G401 (cell line): ENCODE data around the gene TMEM207. TPM values are rescaled to one million over a fixed set of nuclear protein-coding genes. Genes with fewer than 3 reads are reported as not detected.
"Not testable (repeated sequence)": the region's sequence is repeated elsewhere in the genome, so short reads cannot be mapped to it uniquely, and the experiment has no call there.

Experiments used
- DNase-seq: peaks from one replicate; pipeline ENCODE4 v3.0.0-alpha.2; 2015; ENCODE audit warnings: low spot score
- in situ Hi-C: cut with HindIII; loops from 2 replicates; pipeline ENCODE4 v1.10.0; 2016; ENCODE audit warnings: low sequenced_read_pairs, mixed read lengths
- total RNA-seq: library from RNA; depleted of rRNA; stranded (reverse); fragments of >200 nt; shearing (Covaris generic); gene quantifications from 2 replicates; pipeline ENCODE4 v1.2.3, GENCODE V29; 2014; rRNA removed

The TMEM207 gene
- total RNA-seq = not detected in 2 replicates

GRCh38 chr3:190449801-190450200 is at the start of gene TMEM207:
Gene TMEM207, minus strand, starts transcription at chr3:190449901. Its CDS starts 92 bp downstream, at chr3:190449809.
- no peak for DNase-seq
- in situ Hi-C loops = no loop called here

GRCh38 chr3:190499122-190499521 is 49.4 kb upstream of the TMEM207 start:
- DNase-seq = no peak
- in situ Hi-C loops = no loop called here

- no peak for DNase-seq
- in situ Hi-C loops = no loop called here
Measured at GRCh38 chr3:190498293-190498692, 48.6 kb upstream of the TMEM207 start.

- no peak for DNase-seq
- in situ Hi-C loops = no loop called here
Measured at GRCh38 chr3:190497811-190498210, 48.1 kb upstream of the TMEM207 start.

- no peak for DNase-seq
- in situ Hi-C loops = no loop called here
Measured at GRCh38 chr3:190496859-190497258, 47.2 kb upstream of the TMEM207 start.

GRCh38 chr3:190495796-190496195 is 46.1 kb upstream of the TMEM207 start:
- in situ Hi-C loops = no loop called here
- DNase-seq = no peak

GRCh38 chr3:190495354-190495753 is 45.7 kb upstream of the TMEM207 start:
- in situ Hi-C loops = no loop called here
- no peak for DNase-seq

GRCh38 chr3:190494907-190495306 is 45.2 kb upstream of the TMEM207 start:
- no peak for DNase-seq
- in situ Hi-C loops = no loop called here

GRCh38 chr3:190492966-190493365 is 43.3 kb upstream of the TMEM207 start:
- DNase-seq = no peak
- in situ Hi-C loops = no loop called here

- in situ Hi-C loops = no loop called here
- no peak for DNase-seq
Measured at GRCh38 chr3:190492129-190492528, 42.4 kb upstream of the TMEM207 start.

- no peak for DNase-seq
Measured at GRCh38 chr3:190491533-190492054, 41.9 kb upstream of the TMEM207 start.

GRCh38 chr3:190486908-190487607 is 37.4 kb upstream of the TMEM207 start:
- no peak for DNase-seq
- in situ Hi-C loops = no loop called here

More at GRCh38 chr3:190491533-190492054, 41.9 kb upstream of the TMEM207 start:
- in situ Hi-C loops = no loop called here

- DNase-seq = no peak
- in situ Hi-C loops = no loop called here
Measured at GRCh38 chr3:190486533-190486864, 36.8 kb upstream of the TMEM207 start.

GRCh38 chr3:190485830-190486532 is 36.3 kb upstream of the TMEM207 start:
- in situ Hi-C loops = no loop called here
- no peak for DNase-seq

- DNase-seq = no peak
- in situ Hi-C loops = no loop called here
Measured at GRCh38 chr3:190481779-190482178, 32.1 kb upstream of the TMEM207 start.

GRCh38 chr3:190473261-190473660 is 23.6 kb upstream of the TMEM207 start:
- not testable (repeated sequence) for DNase-seq

GRCh38 chr3:190467922-190468321 is 18.2 kb upstream of the TMEM207 start:
- in situ Hi-C loops = no loop called here
- DNase-seq = no peak

More at GRCh38 chr3:190473261-190473660, 23.6 kb upstream of the TMEM207 start:
- in situ Hi-C loops = not testable (repeated sequence)

- in situ Hi-C loops = no loop called here
- DNase-seq = no peak
Measured at GRCh38 chr3:190458040-190458439, 8.3 kb upstream of the TMEM207 start.

- no peak for DNase-seq
- in situ Hi-C loops = no loop called here
Measured at GRCh38 chr3:190456770-190457169, 7.1 kb upstream of the TMEM207 start.

GRCh38 chr3:190455828-190456227 is 6.1 kb upstream of the TMEM207 start:
- DNase-seq = no peak
- in situ Hi-C loops = no loop called here
